ENCODE results near the gene POLR2L.

DNA sequence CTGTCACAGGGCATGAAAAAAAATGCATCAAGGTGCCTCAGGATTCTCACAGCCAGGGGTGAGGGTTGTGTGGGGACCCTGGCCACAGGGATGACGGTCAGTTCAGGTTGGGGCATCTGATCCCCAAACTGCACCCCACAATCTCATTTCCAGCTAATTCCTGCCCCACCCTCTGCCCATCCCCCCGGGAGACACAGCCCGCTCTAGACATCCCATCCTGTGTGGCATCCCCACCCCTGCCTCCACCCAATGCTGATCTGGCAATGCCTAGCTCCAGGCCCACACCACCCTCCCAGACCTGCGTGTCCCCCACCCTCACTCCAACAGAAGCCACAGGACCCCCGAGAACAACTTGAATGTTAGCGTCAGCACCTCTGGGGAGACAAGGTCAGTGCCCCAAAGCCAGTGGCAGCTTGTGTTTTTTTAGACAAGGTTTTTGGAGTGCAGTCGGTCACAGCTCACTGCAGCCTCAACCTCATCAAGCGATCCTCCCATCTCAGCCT, 25.6 kb upstream of the POLR2L start:
- TF ChIP-seq CTCF (IDR thresholded peaks at IDR 0.05) (no peak), POLR2AphosphoS5 (IDR thresholded peaks at IDR 0.05; ENCODE audit: low read depth, low read length) (peak; percentile 72), TCF7L2 (IDR thresholded peaks at IDR 0.05; ENCODE audit: low read depth, low read length) (no peak), SIN3A (IDR thresholded peaks at IDR 0.05; ENCODE audit: borderline replicate concordance, insufficient read depth, low read depth, low read length) (peak; percentile 77; the same call in 1 of the 2 replicates)
- TF ChIP-seq, protein P1, sequence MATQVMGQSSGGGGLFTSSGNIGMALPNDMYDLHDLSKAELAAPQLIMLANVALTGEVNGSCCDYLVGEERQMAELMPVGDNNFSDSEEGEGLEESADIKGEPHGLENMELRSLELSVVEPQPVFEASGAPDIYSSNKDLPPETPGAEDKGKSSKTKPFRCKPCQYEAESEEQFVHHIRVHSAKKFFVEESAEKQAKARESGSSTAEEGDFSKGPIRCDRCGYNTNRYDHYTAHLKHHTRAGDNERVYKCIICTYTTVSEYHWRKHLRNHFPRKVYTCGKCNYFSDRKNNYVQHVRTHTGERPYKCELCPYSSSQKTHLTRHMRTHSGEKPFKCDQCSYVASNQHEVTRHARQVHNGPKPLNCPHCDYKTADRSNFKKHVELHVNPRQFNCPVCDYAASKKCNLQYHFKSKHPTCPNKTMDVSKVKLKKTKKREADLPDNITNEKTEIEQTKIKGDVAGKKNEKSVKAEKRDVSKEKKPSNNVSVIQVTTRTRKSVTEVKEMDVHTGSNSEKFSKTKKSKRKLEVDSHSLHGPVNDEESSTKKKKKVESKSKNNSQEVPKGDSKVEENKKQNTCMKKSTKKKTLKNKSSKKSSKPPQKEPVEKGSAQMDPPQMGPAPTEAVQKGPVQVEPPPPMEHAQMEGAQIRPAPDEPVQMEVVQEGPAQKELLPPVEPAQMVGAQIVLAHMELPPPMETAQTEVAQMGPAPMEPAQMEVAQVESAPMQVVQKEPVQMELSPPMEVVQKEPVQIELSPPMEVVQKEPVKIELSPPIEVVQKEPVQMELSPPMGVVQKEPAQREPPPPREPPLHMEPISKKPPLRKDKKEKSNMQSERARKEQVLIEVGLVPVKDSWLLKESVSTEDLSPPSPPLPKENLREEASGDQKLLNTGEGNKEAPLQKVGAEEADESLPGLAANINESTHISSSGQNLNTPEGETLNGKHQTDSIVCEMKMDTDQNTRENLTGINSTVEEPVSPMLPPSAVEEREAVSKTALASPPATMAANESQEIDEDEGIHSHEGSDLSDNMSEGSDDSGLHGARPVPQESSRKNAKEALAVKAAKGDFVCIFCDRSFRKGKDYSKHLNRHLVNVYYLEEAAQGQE (IDR thresholded peaks at IDR 0.05; ENCODE audit: insufficient read depth in 1 of 2, low read depth in 2 of 2, low read length in 1 of 2): no peak
